GM18907 (cell line): ENCODE results near the gene HNRNPUL2.

Experiments used
- ATAC-seq: cut with Tn5 transposase; IDR thresholded peaks from one replicate; pipeline ENCODE4 v1.9.1; 2021; ENCODE audit warnings: mild to moderate bottlenecking, moderate library complexity; ENCODE audit not compliant: unreplicated experiment

The HNRNPUL2 gene

DNA sequence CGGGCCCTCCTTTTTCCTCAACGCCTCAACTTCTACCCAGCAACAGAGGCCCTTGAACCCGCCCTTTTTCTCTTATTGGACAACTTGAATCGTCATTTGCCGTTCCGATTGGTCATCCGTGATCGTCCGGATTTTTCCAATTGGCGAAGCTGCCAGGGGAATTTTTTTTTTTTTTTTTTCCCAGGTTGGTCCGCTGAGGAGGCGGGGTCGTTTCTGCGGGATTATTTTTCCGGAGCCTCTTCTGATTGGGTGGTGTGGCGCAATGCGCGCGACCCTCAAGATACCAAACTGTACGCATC, 564 bp upstream of the HNRNPUL2 start:
- ATAC-seq: peak; percentile 68

GRCh38 chr11:62726915-62727164, 417 bp downstream of the HNRNPUL2 start:
- no peak for ATAC-seq

DNA sequence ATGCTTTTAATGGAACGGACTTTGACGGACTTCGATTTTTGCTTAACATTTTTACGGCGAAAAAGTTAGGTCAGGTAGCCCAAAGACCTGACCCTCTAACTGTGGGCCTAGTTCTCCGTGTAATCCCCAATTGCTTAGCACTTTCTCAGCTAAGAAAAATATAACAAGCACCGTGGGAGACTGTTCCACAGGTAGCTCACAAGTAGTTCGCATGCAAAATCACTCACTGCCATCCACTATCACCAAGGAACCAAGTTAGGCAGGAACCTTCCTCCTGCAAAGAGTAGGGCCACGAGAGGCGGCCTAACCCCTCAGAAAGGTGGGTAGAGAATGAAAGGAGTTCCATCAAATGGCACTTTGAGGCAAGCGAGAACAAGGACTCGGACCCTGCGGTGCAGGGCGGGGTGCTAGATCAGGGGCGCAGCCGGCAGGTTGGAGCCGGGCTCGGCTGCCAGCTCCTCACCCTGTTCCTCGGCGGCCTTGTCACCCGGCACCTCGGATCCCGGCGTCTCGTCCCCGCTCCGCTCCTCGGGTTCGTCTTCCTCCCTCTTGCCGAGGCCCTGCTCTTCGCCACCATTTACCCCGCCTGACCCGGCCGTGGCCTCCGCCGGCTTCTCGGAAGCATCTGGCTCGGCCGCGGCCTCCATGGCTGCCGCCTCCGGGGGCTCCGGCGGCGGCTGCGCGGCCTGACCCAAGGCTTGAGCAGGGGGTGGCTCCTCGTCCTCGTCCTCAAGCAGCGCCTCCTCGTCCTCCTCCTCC, 922 bp downstream of the HNRNPUL2 start:
- ATAC-seq: peak; percentile 8

- no peak for ATAC-seq
Observed at GRCh38 chr11:62725646-62726045, 1.6 kb downstream of the HNRNPUL2 start.

GRCh38 chr11:62724171-62724570, 3.1 kb downstream of the HNRNPUL2 start:
- ATAC-seq: no peak

- ATAC-seq: no peak
Observed at GRCh38 chr11:62721994-62722393, 5.3 kb downstream of the HNRNPUL2 start.

- no peak for ATAC-seq
Observed at GRCh38 chr11:62719302-62719978, 7.8 kb downstream of the HNRNPUL2 start.

DNA sequence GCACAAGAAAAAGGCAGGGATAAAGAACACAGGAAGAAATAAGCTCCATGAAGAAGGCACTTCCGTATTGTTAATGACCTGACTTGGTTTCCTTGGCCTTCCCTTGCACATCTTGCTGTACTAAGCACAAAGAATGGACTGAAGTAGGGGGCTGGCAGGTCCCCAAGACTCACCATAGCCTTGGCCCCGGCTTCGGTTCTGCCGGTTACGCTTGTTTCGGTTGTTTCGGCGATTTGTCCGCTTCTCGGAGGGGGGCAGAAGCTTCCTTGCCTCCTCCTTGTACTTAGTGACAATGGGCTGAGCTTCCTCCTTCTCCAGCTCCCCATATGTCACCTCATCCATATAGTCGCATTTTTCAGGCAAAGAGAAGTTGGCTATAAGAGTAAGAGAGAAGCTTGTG, 10.4 kb downstream of the HNRNPUL2 start:
- ATAC-seq: no peak

DNA sequence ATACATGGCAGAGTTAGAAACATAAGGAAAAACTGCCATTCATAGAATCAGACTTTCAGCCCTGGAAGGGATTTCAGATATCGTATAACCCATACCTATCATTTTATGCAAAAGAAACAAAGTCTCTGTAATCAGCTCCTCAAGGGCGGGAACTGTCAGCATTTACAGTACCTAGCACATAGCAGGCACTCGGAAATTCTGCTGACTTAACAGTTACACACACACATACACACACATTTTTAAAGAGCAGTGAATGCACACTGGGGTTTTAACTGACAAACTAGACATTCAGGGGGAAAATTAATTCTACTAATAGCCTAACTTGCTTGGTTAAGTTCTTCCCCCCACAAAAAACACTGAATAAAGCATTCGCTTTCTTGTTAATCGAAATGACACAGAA, 11.1 kb downstream of the HNRNPUL2 start:
- ATAC-seq: no peak

- ATAC-seq: no peak
Observed at GRCh38 chr11:62715150-62716130, 11.8 kb downstream of the HNRNPUL2 start.

- ATAC-seq: no peak
Observed at GRCh38 chr11:62713343-62713742, 13.9 kb downstream of the HNRNPUL2 start.

- ATAC-seq: no peak
Observed at GRCh38 chr11:62712861-62713260, 14.4 kb downstream of the HNRNPUL2 start.

- no peak for ATAC-seq
Observed at GRCh38 chr11:62712276-62712812, 14.9 kb downstream of the HNRNPUL2 start.

GRCh38 chr11:62710001-62710345, 17.3 kb downstream of the HNRNPUL2 start:
- ATAC-seq: no peak

- peak; percentile 80 for ATAC-seq
Observed at GRCh38 chr11:62709247-62710000, 17.8 kb downstream of the HNRNPUL2 start.

DNA sequence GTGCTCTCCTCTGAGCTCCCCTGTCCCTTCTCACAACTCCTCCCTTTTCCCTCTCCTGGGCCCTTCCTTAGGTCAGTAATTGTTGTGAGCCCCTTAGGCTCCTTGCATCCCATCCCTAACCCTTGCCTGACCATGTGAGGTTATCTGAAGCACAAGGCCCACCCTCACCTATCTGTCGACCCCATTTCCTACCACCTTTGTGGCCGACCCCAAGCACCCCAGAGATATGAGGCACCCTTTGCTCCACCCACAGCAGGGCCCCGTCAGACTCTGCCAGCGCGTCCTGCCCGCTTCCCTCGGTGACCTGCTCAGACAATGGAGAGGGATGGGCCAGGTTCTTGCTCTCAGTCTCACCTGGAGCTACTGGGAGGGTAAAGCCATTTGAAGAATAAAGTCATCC, 18.5 kb downstream of the HNRNPUL2 start:
- no peak for ATAC-seq

DNA sequence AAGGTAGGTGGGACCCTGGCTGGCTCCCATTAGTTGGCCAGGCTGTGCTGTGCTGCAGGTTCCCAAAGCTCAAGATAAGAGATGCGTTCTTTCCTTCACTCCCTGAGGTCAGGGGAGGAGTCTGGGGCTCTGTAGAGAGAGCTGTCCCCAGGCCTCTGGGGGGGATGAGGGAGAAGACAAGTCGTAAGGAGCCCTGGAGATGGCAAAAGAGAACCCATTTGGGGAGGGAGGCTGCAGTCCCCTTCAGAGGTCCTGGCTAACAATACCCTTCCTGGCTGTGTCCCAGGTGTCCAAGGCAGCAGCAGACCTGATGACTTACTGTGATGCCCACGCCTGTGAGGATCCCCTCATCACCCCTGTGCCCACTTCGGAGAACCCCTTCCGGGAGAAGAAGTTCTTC, 18.9 kb downstream of the HNRNPUL2 start:
- ATAC-seq: no peak

GRCh38 chr11:62707277-62707861, 19.9 kb downstream of the HNRNPUL2 start, which contains the start of the genes BSCL2 and GNG3:
Gene BSCL2, minus strand, starts transcription at chr11:62707424. Its CDS starts 229 bp downstream, at chr11:62707195.
Gene GNG3, plus strand, starts transcription at chr11:62707676. Its CDS starts 620 bp downstream, at chr11:62708296.
- ATAC-seq: no peak

DNA sequence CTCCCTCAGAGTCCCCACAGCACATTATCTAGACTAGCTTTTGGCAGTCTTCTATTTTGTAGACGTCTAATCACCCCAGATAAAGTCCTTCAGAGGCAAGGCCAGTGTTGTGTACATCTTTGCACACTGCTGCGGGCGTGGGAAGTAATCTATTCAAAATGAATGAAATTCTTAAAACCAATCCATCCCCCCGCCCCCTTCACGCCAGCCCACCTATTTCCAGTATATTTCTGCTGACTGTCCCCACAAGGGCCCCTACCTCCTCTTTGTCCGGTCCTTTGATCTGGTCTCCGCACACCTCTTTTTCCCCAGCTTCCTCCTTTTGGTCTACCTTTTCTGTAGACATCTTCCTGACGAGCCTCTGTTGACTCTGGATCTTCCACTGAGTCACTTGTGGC, 20.4 kb downstream of the HNRNPUL2 start:
- no peak for ATAC-seq
